SU-DHL-6 (cell line): ENCODE results near the gene BICD1.

Experiments used
- H2AFZ ChIP-seq: fragments of 200-600 bp; sonication (generic); 2 replicates; pipeline ENCODE4 v1.6.1; 2014; ENCODE audit warnings: low read depth, mild to moderate bottlenecking, moderate library complexity, mixed read lengths, antibody characterized with exemption, low read length; ENCODE audit not compliant: severe bottlenecking
- H3F3A ChIP-seq: fragments of 200-600 bp; shearing (Covaris generic); 2 replicates; pipeline ENCODE4 v1.6.0; 2016; ENCODE audit warnings: antibody characterized with exemption, mild to moderate bottlenecking; ENCODE audit not compliant: insufficient read depth
- H3K27ac ChIP-seq: fragments of 200-600 bp; sonication (generic); 2 replicates; pipeline ENCODE4 v1.5.1; 2016; ENCODE audit warnings: low read depth, mild to moderate bottlenecking, low read length, moderate library complexity, mixed read lengths
- H3K27me3 ChIP-seq: fragments of 200-600 bp; sonication (generic), shearing (Covaris generic); 2 replicates; pipeline ENCODE4 v1.6.0; 2014; ENCODE audit warnings: mild to moderate bottlenecking, low read length
- H3K36me3 ChIP-seq: fragments of 200-600 bp; sonication (generic); 2 replicates; pipeline ENCODE4 v1.6.1; 2014; ENCODE audit warnings: mild to moderate bottlenecking, low read length, mixed read lengths
- H3K4me2 ChIP-seq: fragments of 300-600, 200-600 bp; shearing (Covaris generic), sonication (generic); 2 replicates; pipeline ENCODE4 v1.6.0; 2014; ENCODE audit warnings: low read length, low read depth, mild to moderate bottlenecking; ENCODE audit not compliant: poor library complexity, severe bottlenecking
- H3K4me3 ChIP-seq: fragments of 200-600 bp; sonication (generic); 2 replicates; pipeline ENCODE4 v1.5.1; 2014; ENCODE audit warnings: antibody characterized with exemption, low read length, mild to moderate bottlenecking, mixed read lengths; ENCODE audit not compliant: insufficient read depth, poor library complexity, severe bottlenecking
- H3K79me2 ChIP-seq: fragments of 200-600 bp; sonication (generic); 2 replicates; pipeline ENCODE4 v1.6.1; 2014; ENCODE audit warnings: mild to moderate bottlenecking, low read length, moderate library complexity; ENCODE audit not compliant: insufficient read depth
- H3K9ac ChIP-seq: fragments of 200-600 bp; sonication (generic); 2 replicates; pipeline ENCODE4 v1.7.0; 2014; ENCODE audit warnings: mild to moderate bottlenecking, low read length
- H3K9me2 ChIP-seq: fragments of 200-600 bp; sonication (generic); replicated peaks from 2 replicates; pipeline ENCODE4 v1.6.1; 2014; ENCODE audit warnings: low read length; ENCODE audit not compliant: insufficient read depth
- H3K9me3 ChIP-seq: fragments of 200-600 bp; sonication (generic); 2 replicates; pipeline ENCODE4 v1.6.1; 2014; ENCODE audit warnings: low read length, mixed read lengths; ENCODE audit not compliant: insufficient read depth
- H4K20me1 ChIP-seq: fragments of 200-600 bp; sonication (generic); 2 replicates; pipeline ENCODE4 v1.6.1; 2014; ENCODE audit warnings: low read depth, mild to moderate bottlenecking, antibody characterized with exemption, low read length, moderate library complexity, mixed read lengths
- CTCF ChIP-seq: fragments of 200-600 bp; sonication (generic); IDR thresholded peaks from one replicate; pipeline ENCODE4 v1.5.1; 2017; ENCODE audit warnings: antibody characterized with exemption, mild to moderate bottlenecking, low read length, moderate library complexity; ENCODE audit not compliant: insufficient read depth, poor library complexity, severe bottlenecking
- EZH2phosphoT487 ChIP-seq: fragments of 200-600 bp; sonication (generic), shearing (Covaris generic); conservative IDR thresholded peaks from 2 replicates; pipeline ENCODE4 v1.6.1; 2018; ENCODE audit warnings: mild to moderate bottlenecking, antibody characterized with exemption, low read length, moderate library complexity, mixed read lengths

The BICD1 gene

GRCh38 chr12:32322354-32322753, 215.7 kb downstream of the BICD1 start:
- Histone ChIP-seq H3K27ac (no peak overlapping the region), H2AFZ (no peak overlapping the region), H3K79me2 (peaks cover 4% of the 10 kb centered on the region; the same call in 1 of the 2 replicates), H3K36me3 (no peaks in the 10 kb centered on the region), H3K9ac (no peak overlapping the region), H3K9me3 (no peaks in the 10 kb centered on the region), H4K20me1 (no peaks in the 10 kb centered on the region), H3K4me3 (no peak overlapping the region), H3K4me2 (no peak overlapping the region), H3F3A (no peaks in the 10 kb centered on the region), H3K9me2 (no peaks in the 10 kb centered on the region), H3K27me3 (no peaks in the 10 kb centered on the region)
- TF ChIP-seq CTCF (no peak), EZH2phosphoT487 (no peak)

GRCh38 chr12:32331133-32331532, 224.5 kb downstream of the BICD1 start:
- H3K9me3 ChIP-seq: no peaks in the 10 kb centered on the region
- H3K9ac ChIP-seq: no peak overlapping the region
- no peaks in the 10 kb centered on the region for H3K79me2 ChIP-seq
- no peaks in the 10 kb centered on the region for H3K9me2 ChIP-seq
- H2AFZ ChIP-seq: no peak overlapping the region
- H3K27ac ChIP-seq: no peak overlapping the region
- no peaks in the 10 kb centered on the region for H4K20me1 ChIP-seq
- no peak overlapping the region for H3K4me3 ChIP-seq
- H3F3A ChIP-seq: no peaks in the 10 kb centered on the region
- H3K4me2 ChIP-seq: no peak overlapping the region
- no peaks in the 10 kb centered on the region for H3K36me3 ChIP-seq
- no peaks in the 10 kb centered on the region for H3K27me3 ChIP-seq
- TF ChIP-seq CTCF (no peak), EZH2phosphoT487 (no peak)

GRCh38 chr12:32332446-32332845, 225.8 kb downstream of the BICD1 start:
- no peak overlapping the region for H3K27ac ChIP-seq
- no peak overlapping the region for H3K4me2 ChIP-seq
- no peaks in the 10 kb centered on the region for H4K20me1 ChIP-seq
- H3K27me3 ChIP-seq: no peaks in the 10 kb centered on the region
- no peak overlapping the region for H3K9ac ChIP-seq
- no peaks in the 10 kb centered on the region for H3K36me3 ChIP-seq
- no peaks in the 10 kb centered on the region for H3K9me3 ChIP-seq
- TF ChIP-seq EZH2phosphoT487 (no peak), CTCF (no peak)
- no peaks in the 10 kb centered on the region for H3K9me2 ChIP-seq
- H3K79me2 ChIP-seq: no peaks in the 10 kb centered on the region
- H3K4me3 ChIP-seq: no peak overlapping the region
- no peaks in the 10 kb centered on the region for H3F3A ChIP-seq
- no peak overlapping the region for H2AFZ ChIP-seq
